Activated CD4-positive, alpha-beta T cell treated with anti-CD3 and anti-CD28 coated beads for 1 hour (primary cell): Measurements from ENCODE around the gene LIX1.
"Not testable (repeated sequence)": the region's sequence is repeated elsewhere in the genome, so short reads cannot be mapped to it uniquely, and the experiment has no call there.

Experiments
- DNase-seq: peaks from one replicate; pipeline ENCODE4 v3.0.0-alpha.2; 2020

LIX1 gene

DNA sequence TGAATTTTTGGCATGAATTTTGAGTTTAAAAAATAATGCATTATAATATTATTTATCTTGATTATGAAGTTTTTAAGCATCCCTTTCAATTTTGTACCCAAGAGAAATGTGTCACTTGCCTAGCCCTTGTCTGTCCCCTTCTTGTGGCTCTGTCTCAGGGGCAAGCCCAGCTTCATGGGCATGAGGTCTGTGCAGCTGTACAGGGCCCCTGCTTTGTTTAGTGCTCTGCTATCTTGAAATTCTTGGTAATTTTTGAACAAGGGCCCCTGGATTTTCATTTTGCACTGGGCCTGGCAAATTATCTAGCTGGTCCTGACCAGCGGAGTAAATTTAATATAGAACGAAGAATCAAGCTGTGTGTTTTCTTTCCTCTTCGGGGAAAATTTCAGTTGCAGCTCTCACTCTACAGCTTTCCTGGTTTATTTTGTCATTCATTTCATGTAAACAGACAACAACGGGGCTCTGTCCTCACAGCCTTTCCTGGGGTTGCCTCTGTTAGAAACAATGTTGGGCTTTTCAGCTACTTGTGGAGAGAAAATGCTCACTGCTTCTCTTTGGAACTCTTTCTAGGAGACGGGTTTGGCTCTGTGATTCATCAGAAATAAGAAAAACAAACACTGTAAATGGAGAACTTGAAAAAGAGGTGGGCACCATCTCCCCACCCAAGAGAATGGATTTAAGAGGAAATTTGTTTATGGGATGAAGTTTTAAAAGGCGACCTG lies 41.1 kb downstream of the LIX1 start:
- no peak for DNase-seq

DNA sequence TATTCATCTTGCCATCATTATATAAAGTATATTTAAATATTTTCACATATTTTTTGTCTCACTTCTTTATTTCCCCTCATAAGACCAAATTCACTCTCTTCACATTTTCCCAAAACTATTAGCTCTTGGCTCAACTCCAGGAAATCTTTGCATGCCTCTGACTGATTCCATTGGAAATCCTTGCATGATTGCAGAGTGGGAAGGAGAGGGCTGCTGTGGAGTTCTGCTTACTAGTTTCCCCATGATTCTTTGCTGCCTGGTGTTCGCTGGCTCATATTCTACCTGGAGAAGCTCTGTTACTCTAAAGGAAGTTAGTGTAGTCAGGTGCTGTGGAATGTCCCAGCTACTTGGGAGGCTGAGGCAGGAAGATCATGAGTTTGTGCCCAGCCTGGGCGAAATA lies 41.9 kb downstream of the LIX1 start:
- no peak for DNase-seq

DNA sequence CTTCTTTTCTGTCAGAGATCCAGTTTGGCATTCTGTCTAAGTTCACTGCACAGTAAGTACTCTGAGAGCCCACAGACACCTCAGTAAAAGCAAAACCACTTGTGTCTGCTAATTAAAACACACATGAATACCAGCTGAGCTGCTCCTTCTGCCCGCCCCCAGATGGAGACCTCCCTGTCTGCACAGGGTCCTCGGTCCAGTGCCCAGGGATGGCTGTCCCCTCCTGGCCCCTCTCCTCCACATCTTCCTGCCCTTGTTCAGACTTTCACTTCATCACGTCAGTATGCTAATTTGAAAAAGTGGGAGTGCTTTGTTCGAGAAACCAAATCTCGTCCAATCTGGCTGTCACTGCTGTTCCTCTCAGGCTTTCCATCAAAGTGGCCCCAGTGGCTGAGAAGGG lies 43.5 kb downstream of the LIX1 start:
- DNase-seq: no peak

DNA sequence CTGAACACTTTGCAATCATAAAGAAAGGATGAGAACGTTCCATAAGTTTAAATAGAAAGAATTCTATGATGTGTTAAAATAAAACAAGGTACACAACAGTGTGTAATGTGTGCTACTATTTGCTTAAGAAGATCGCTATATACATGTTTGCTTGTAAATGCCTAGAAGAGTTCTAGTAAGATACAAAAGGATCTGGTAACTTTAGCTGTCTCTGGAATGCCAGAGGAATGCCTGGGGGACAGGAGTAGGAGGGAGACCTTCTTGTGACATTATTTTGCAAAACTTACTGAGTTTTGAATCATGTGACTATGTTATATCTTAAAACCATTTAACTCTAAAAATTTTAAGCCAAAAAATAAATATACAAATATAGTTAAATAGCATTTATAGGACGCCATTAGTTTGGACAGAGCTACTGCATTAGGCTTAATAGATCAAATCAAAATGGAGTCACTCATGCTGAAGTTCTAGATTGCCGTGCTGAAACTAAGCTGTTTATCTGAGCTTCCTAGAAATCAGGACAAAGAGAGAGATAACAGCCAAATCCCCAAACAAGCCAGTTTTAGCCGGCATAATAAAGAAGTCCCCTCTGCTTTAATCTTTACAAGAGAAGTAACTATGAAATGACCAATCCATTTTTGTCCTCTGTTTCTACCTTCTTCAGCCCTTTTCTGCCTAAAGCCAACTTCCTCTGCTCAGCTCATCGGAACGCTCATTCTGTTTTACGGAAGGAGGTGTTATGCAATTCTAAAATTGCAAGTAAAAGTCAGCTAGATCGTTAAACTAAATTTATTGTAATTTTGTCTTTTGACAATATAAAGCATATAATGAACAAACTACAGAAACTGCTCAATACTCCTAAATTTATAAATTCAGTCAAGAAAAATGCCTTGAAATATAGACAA lies 44.8 kb downstream of the LIX1 start:
- no peak for DNase-seq

DNA sequence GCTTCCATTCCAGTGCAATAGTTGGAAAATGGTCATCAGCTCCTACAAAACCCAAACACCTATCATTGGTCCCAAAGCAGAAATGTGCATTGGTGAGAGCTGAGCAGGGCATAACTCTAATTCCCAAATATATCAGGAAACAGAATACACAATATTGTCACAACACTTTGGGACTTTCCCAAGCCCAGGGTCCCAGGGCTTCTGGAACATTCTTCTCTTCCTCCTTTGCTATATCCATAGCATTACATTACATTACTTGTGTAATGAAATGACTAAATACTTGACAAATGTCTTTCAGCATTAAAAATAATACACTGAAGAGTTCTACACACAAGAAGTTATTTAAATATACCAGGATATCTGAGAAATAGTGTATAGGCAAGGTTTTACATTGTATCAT lies 45.6 kb downstream of the LIX1 start:
- DNase-seq: no peak

DNA sequence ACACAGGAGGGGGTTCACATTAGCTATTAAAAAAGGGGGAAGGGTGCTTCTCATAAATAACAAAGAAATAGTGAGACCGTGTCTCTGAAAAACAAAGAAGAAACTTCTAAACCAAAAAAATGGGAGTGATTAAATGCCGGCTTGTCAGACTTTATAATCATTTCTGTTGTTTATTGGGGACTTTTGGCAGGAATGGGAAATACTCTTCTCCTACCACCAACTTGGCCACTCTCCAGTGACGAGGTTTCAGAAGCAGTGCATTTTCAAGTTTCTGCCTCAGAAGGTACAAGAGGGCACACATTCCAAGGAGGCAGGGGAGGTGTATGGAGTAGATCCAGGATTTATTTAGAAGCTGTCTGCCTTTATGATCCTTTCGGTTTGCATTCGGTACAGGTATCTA lies 46.2 kb downstream of the LIX1 start:
- DNase-seq: no peak

DNA sequence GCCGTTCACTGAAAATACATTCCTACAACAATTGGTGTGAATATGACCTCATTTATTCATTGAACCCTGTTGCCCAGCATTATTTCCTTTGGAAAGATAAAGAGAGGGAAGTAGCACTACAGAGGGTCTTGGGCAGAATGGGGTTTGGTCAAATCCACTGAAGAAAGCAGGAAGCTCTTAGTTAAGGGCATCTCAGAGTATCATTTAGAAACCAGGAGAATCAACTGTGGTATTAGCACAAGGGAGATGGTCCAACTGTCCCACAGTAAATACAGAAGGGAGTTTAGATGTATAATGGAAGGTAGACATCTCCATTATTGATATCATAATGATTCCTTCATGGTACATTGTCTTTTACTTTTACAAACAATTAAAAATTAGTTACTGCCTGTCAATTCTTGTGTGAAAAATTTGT lies 47.1 kb downstream of the LIX1 start:
- no peak for DNase-seq

DNA sequence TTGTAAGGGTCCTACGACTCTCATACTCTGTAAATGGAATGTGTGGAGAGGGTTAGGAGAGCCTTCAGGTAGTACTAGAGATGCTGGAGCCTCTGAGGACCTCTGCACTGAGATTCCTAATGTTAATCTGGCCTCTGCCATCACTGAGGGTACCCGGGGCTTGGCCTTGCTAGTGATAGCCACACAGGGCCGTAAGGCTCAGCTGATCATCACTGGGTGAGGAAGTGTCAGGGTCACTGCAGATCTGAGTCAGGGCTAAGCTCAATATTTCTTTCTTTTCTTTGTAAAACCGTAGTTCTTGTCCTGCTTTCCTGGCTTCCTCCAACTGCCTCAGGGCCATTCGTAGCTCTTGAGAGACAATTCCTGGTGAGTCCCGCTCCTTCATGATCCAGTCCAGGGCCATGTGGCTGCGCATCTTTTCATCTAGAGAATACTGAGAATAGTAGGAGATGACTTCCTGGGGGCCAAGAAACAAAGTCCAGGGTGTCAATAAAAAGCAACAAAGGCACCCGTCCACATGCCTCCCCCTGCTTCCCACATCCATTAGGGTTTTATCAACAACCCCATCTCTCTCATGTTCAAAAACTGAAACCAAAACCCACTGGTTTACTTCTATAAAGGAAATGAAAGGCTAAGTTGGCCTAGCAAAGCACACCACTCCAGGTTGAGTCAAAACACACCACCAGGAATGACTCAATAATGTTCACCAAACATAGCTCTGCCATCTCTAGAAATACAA lies 47.7 kb downstream of the LIX1 start:
- no peak for DNase-seq

DNA sequence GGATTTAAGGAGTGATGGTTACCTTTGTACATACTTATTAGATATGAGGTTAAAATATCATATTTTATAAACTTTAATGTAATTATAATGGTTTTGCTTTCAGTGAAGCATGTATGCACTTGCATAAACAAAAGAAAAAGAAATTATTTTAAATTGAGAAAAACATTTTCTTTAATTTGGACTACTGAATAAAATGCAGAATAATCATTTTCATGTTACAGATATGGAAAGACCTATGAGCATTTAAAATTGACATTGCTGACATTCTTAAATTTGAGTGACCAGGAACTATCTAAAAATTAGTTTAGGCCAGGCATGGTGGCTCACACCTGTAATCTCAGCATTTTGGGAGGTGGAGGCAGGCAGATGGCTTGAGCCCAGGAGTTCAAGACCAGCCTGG lies 49.2 kb downstream of the LIX1 start:
- no peak for DNase-seq

DNA sequence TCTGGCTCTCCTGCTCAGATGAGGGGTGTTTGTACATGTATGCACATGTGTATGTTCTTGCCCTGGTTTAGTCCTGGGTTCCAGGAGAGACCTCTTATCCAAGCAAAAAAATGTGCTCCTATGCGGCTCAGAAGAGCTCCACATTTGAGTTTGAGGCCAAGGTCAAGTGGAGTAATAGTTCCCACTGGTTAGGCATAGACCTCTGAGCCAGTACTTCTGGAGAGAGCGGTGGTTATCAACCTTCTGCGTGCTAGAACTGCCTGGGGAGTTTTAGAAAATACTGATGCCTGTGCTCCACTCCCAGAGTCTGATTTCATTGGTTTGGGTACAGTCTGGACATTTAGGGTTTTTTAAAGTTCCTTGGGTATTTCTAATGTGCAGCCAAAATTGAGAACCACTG lies 51.5 kb downstream of the LIX1 start:
- DNase-seq: no peak

DNA sequence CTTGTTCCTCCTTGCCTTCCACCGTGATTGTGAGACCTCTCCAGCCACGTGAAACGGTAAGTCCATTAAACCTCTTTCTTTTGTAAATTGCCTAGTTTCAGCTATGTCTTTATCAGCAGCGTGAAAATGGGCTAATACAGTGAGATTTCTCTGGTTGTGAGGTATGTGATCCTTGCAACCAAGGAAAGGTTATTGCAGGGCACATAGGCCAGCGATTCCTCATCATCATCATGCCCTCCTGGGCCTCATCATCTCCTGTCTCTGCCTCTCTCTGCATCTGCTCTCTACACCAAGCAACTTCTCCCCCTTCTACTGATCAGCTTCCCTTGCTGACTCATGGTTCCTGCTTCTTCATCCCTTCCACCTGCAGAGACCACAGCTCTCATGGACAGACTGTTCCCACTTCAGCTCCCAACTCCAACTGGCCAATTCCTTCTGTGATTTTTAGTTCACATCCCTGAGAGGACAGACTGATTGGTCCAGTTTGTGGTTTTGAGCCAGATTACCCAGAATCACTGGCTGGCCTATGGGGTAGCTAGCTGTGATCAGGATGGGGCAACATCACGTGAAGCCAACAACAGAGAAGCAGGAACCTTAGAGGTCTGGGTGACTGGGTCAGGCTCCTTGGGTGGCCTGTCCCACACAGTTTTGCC lies 53.1 kb downstream of the LIX1 start:
- no peak for DNase-seq

DNA sequence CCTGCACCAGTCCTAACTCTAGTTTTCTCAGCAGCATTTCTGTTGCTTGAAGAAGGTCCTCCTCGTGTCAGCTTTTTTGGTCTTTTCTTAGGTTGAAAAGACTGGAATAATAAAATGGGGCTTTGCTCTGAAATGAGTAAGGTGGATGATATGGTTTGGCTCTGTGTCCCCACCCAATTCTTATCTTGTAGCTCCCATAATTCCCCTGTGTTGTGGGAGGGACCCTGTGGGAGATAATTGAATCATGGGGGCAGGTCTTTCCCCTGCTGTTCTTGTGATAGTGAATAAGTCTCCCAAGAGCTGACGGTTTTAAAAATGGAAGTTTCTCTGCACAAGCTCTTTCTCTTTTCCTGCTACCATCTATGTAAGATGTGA lies 53.6 kb downstream of the LIX1 start:
- DNase-seq: no peak

DNA sequence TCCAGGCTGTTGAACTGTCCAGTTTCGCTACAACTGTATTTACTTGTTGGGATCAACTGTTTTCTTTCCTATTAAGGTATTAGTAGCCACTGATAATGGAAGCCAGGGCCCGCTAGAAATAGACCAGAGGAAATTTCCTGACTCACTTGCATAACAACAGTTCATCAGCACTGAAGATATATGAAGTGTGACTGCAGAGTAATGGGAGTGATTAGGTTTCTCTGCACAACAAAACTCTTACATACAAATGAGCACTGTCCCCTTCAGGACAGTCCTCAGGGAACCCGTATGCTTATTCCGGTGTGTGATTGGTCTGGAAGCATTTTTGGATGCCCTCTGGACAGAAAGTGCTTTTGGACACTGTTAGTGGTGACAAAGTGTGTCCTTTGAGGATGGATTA lies 55.3 kb downstream of the LIX1 start:
- DNase-seq: no peak

DNA sequence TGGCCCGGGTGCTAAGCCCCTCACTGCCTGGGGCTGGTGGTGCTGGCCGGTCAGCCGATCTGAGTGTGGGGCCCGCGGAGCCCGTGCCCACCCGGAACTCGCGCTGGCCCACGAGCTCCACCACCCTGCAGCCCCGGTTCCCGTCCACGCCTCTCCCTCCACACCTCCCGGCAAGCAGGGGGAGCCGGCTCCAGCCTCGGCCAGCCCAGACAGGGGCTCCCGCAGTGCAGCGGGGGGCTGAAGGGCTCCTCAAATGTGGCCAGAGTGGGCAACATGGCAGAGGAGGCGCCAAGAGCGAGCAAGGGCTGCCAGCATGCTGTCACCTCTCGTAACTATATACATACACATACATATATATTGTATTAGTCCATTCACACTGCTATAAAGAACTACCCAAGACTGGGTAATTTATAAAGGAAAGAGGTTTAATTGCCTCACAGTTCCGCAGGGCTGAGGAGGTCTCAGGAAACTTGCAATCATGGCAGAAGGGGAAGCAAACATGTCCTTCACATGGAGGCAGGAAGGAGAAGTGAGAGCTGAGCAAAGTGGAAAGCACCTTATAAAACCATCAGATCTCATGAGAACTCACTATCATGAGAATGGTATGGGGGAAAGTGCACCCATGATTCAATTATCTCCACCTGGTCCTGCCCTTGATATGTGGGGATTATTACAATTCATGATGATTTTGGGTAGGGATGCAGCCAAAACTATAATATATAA lies 56.8 kb downstream of the LIX1 start:
- no peak for DNase-seq

DNA sequence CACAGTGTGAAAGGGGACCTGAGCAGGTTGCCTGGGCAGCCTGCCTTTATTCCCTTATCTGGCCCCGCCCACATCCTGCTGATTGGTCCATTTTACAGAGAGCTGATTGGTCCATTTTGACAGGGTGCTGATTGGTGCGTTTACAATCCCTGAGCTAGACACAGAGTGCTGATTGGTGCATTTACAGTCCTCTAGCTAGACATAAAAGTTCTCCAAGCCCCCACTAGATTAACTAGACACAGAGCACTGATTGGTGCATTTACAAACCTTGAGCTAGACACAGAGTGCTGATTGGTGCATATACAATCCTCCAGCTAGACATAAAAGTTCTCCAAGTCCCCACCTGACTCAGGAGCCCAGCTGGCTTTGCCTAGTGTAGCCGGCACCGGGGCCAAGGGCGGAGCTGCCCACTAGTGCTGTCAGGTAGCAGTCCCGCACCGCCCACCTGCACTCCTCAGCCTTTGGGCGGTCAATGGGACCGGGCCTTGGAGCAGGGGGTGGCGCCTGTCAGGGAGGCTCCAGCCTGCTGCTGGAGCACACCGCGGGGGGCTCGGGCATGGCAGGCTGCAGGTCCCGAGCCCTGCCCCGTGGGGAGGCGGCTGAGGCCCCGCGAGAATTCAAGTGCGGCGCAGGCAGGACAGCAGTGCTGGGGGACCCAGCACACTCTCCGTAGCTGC lies 57.5 kb downstream of the LIX1 start:
- not testable (repeated sequence) for DNase-seq

DNA sequence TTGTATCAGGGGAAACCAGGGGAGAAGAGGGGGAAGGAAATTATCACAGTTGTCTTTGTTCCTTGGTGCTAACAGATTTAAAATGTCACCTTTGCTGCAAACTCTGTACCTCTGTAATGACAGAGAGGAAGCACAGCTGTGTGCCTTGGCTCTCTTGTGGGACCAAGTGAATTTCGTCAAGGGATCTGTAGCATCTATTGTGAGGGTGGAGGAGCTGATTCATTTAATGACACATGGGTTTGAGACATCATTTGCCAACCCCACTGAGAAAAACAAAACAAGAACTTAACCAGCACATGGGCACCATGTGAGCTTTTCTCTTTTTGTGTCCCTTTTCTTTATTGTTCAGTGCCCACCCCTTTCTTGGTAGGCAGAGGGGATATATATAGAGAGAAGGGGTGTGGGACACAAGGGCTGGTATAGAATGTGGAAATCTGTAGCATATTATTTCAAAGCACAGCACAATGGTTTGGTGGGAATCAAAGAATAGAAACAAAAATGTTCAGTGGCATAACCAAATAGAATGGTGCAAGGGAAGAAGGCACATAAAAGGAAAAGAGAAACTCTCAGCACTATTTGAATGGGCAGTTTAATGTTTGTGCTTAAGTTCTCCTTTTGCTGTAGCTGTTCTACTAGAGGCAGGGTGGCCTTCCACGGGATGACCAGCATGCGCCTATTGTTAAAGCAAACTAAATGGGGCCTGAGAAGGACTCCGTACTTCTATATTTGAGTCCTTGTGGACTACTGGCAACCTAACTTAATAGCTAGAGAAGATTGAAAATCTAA lies 63.3 kb downstream of the LIX1 start:
- no peak for DNase-seq

DNA sequence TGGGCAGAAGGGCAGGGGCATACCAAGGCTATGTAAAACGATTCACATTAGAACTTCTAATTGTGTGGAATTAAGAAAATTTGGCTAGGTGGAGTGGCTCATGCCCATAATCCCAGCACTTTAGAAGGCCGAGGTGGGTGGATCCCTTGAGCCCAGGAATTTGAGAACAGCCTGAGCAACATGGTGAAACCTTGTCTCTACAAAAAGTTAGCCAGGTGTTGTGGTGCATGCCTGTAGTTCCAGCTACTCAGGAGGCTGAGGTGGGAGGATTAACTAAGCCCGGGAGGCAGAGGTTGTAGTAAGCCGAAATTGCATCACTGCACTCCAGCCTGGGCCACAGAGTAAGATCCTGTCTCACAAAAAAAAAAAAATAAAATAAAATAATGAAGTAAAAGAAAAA lies 65.2 kb downstream of the LIX1 start:
- DNase-seq: no peak

DNA sequence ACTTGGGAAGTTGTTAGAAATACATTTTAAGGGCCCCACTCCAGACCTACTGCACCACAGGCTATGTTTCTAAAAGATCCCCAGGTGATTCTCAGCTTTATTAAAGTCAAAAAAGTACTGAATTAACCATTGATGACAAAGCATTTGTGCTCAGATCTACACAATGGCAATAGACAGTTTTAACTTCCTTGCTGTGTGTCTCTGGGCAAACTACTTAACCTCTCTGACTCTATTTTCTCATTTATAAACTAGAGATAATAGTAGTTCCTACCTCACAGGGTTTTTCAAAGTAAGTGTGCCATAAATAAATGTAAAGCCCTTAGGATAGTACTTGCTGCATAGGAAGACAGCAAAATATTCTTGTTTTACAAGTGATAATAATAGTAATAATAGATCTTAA lies 66.3 kb downstream of the LIX1 start:
- no peak for DNase-seq

DNA sequence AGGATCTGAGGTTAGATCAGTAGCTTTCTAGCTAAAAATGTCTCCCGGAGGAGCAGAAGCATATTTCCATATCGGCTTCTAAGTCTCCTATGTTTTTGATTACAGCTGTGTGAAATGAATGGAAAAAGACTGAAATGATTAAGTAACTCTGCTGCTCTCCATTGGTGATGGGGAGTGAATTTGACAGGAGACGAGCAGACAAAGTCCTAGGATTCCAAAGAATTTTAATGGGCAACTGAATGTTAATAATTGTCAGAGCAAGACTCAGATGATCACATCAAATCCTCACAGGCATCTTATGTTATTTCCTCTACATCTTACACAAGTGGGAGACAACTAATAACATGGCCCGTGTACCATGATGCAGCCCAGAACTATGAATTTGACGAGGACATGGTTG lies 66.8 kb downstream of the LIX1 start:
- no peak for DNase-seq

DNA sequence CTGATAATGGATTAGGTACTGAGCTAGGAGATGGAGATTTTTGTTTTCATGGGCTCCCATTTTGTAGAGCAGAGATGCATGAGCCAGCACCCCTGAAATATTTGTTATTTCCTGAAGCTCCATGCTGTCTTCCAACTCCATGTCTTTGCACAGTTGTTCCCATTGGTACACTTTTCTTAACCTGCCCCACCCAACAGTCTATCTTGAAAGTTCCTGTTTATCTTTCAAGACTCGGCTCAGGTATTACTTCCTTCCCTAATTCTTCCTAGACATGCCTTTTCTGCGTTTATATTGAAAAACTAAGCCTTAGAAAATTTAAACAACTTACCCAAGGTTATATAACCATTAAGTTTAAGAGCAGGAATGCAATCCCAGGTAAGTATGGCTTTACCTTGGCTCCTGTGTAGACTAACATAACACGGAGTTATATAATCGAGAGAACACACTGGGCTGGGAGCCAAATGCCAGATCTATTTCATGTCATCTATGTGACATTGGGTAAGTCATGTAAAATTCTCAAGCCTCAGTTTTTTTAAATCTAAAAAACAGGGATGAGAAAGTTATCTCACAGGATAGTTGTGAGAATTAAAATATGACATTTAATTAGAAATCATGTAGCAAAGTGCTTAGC lies 67.4 kb downstream of the LIX1 start:
- DNase-seq: no peak

DNA sequence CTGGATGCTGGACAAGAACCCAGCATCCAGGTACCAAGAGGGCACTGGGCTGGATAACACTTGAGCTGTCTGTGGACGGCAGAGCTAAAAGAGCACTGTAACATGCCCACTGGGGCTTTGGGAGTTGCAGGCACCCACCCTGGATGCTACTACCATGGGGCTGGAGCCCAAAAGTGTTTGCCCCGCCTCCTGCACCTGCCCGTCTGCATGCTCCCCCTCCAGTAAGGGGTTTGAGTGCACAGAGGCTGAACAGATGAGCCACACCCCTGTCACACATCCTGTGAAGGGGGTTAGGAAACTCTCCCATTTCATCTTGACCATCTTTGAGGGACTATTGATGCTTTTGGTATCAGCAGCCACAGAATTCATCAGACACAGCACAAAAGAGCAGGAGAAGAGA lies 69.0 kb downstream of the LIX1 start:
- no peak for DNase-seq
